ENCODE measurements around the gene KCNK16. TPM values are rescaled to one million over a fixed set of nuclear protein-coding genes. Genes with fewer than 3 reads are reported as not detected.

The KCNK16 gene
- total RNA-seq, 1 experiment from 2014 or later = not detected

DNA sequence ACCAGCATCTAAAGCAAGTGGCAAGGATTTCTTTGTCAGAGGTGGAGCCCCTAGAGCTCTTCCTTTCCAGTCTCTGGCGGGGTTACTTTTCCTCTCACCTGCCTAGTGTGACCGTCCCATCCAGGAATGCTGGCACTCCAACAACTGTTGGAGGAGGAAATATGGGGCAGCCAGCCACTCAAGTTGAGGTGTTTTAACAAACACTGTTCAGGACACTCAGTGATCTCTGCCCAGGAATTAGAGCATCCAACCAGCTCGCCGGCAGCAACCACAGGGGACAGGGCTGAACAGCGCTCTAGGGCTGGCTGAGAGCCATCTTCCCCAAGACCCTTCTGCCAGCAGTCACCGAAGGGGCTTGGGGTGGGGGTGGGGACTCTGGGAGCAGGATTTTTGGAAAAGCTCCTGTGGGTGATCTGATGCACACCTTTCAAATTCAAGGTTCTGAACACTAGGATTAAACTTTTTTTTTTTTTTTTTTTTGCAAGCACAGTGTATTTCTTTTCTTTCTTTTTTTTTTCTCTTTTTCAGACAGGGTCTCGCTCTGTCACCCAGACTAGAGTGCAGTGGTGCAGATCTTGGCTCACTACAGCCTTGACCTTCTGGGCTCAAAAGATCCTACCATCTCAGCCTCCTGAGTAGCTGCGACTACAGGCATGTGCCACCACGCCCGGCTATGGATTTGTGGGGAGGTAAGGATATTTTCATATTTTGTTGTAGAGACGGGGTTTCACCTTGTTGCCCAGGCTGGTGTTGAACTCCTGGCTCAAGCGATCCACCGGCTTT lies 28.4 kb upstream of the KCNK16 start:
- POLR2A ChIA-PET (ENCODE audit: unreplicated experiment) = no interaction called here
- H3K79me2 ChIP-seq (ENCODE audit: low read depth) = no peaks in the 10 kb centered on the region
- no peaks in the 10 kb centered on the region for H3K9me3 ChIP-seq (ENCODE audit: insufficient read depth, low read depth)
- BruUV-seq (replicated peaks) = no TSS peak
- H3K27ac ChIP-seq = no peak overlapping the region
- no peaks in the 10 kb centered on the region for H4K20me1 ChIP-seq (ENCODE audit: insufficient read depth)
- no peaks in the 10 kb centered on the region for H3K9me2 ChIP-seq (ENCODE audit: insufficient read depth)
- H3K27me3 ChIP-seq (ENCODE audit: insufficient read depth, low read depth) = peaks cover 67% of the 10 kb centered on the region
- H2AFZ ChIP-seq = no peak overlapping the region
- no peak overlapping the region for H3K4me3 ChIP-seq
- no peak overlapping the region for H3K4me2 ChIP-seq
- no peaks in the 10 kb centered on the region for H3K36me3 ChIP-seq (ENCODE audit: low read depth)
- intact Hi-C loops (cut with micrococcal nuclease; ENCODE audit: unreplicated experiment) = no loop called here
- H3F3A ChIP-seq (ENCODE audit: insufficient read depth, low read depth) = no peaks in the 10 kb centered on the region
- no peaks in the 10 kb centered on the region for H3K4me1 ChIP-seq (replicated peaks; ENCODE audit: insufficient read depth)
- no peak for DNase-seq
- CTCF ChIA-PET = no interaction called here
- TF ChIP-seq EZH2 (IDR thresholded peaks at IDR 0.05; ENCODE audit: low read depth) = no peak
- TF ChIP-seq, protein P1, sequence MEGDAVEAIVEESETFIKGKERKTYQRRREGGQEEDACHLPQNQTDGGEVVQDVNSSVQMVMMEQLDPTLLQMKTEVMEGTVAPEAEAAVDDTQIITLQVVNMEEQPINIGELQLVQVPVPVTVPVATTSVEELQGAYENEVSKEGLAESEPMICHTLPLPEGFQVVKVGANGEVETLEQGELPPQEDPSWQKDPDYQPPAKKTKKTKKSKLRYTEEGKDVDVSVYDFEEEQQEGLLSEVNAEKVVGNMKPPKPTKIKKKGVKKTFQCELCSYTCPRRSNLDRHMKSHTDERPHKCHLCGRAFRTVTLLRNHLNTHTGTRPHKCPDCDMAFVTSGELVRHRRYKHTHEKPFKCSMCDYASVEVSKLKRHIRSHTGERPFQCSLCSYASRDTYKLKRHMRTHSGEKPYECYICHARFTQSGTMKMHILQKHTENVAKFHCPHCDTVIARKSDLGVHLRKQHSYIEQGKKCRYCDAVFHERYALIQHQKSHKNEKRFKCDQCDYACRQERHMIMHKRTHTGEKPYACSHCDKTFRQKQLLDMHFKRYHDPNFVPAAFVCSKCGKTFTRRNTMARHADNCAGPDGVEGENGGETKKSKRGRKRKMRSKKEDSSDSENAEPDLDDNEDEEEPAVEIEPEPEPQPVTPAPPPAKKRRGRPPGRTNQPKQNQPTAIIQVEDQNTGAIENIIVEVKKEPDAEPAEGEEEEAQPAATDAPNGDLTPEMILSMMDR (conservative IDR thresholded peaks at IDR 0.05) = no peak

DNA sequence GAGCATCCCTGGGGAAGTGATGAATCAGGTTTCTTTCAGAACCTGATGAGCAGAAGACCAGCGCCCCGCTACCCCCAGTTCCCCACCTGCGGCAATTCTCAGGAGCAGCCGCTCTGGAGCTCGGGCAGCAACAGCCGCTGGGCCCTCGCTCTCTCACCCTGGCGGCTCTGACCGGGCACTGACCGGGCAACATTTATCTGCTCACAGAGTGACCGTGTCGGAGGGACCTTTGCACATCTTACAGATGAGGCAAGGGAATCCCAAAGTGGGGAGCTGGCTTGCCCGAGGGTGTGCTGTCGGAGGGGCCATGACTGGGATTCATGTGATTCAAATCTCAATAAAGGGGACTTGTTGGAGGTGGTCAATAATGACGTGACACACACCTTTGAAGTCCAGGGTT lies 26.2 kb upstream of the KCNK16 start:
- no peaks in the 10 kb centered on the region for H4K20me1 ChIP-seq (ENCODE audit: insufficient read depth)
- ChIA-PET POLR2A (ENCODE audit: unreplicated experiment) (no interaction called here), CTCF (no interaction called here)
- no peaks in the 10 kb centered on the region for H3K9me2 ChIP-seq (ENCODE audit: insufficient read depth)
- H3K27me3 ChIP-seq (ENCODE audit: insufficient read depth, low read depth) = peaks cover 58% of the 10 kb centered on the region
- H2AFZ ChIP-seq = no peak overlapping the region
- H3K9me3 ChIP-seq (ENCODE audit: insufficient read depth, low read depth) = no peaks in the 10 kb centered on the region
- H3K79me2 ChIP-seq (ENCODE audit: low read depth) = no peaks in the 10 kb centered on the region
- H3K4me1 ChIP-seq (replicated peaks; ENCODE audit: insufficient read depth) = no peaks in the 10 kb centered on the region
- no peak overlapping the region for H3K4me2 ChIP-seq
- no peaks in the 10 kb centered on the region for H3F3A ChIP-seq (ENCODE audit: insufficient read depth, low read depth)
- no peak overlapping the region for H3K27ac ChIP-seq
- no TSS peak for BruUV-seq (replicated peaks)
- H3K4me3 ChIP-seq = no peak overlapping the region
- no peaks in the 10 kb centered on the region for H3K36me3 ChIP-seq (ENCODE audit: low read depth)
- intact Hi-C loops (cut with micrococcal nuclease; ENCODE audit: unreplicated experiment) = no loop called here
- no peak for DNase-seq
- no peak for TF ChIP-seq EZH2 (IDR thresholded peaks at IDR 0.05; ENCODE audit: low read depth)
- TF ChIP-seq, protein P1 (conservative IDR thresholded peaks at IDR 0.05) = no peak

DNA sequence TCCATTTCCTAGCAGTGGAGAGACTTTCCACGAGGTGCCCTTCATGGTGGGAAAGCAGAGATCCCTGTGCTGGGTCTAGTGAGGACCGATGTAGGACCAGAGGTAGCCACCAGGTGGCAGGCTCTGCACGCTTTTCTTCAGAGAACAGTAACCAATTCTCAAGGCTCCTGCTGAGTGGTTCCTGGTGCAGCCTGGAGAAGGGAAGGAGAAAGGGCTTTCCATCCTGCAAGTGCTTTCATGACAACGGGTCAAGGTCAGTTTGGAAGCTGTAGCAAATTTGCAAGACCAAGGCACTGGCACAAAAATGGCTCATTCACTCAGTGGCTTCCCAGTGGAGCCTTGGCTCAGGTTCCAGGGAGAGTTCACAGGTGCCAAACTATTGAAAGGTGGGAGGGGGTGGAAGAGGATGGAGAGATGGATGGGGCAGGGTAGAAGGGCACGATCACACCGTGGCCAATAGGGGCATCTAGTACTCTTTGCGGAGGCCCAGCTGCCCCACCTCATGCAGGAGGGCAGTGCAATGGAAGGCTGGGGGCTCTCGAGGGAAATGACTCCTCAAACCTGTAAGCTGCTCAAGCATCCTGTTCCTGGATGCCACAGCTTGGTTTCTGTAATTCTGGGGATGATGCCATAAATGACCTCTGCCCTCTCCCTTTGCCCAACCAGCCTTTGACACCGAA lies 25.5 kb upstream of the KCNK16 start:
- H3F3A ChIP-seq (ENCODE audit: insufficient read depth, low read depth) = no peaks in the 10 kb centered on the region
- ChIA-PET CTCF (no interaction called here), POLR2A (ENCODE audit: unreplicated experiment) (no interaction called here)
- H3K9me3 ChIP-seq (ENCODE audit: insufficient read depth, low read depth) = no peaks in the 10 kb centered on the region
- BruUV-seq (replicated peaks) = no TSS peak
- intact Hi-C loops (cut with micrococcal nuclease; ENCODE audit: unreplicated experiment) = no loop called here
- H3K79me2 ChIP-seq (ENCODE audit: low read depth) = no peaks in the 10 kb centered on the region
- H3K4me2 ChIP-seq = no peak overlapping the region
- no peaks in the 10 kb centered on the region for H3K36me3 ChIP-seq (ENCODE audit: low read depth)
- no peak for TF ChIP-seq EZH2 (IDR thresholded peaks at IDR 0.05; ENCODE audit: low read depth)
- TF ChIP-seq, protein P1 (conservative IDR thresholded peaks at IDR 0.05) = peak; percentile 94
- no peak overlapping the region for H3K27ac ChIP-seq
- no peak overlapping the region for H3K4me3 ChIP-seq
- H3K9me2 ChIP-seq (ENCODE audit: insufficient read depth) = no peaks in the 10 kb centered on the region
- peaks cover 61% of the 10 kb centered on the region for H3K27me3 ChIP-seq (ENCODE audit: insufficient read depth, low read depth)
- no peaks in the 10 kb centered on the region for H4K20me1 ChIP-seq (ENCODE audit: insufficient read depth)
- peak in 1 of 2 experiments; percentile 59 for DNase-seq
- H3K4me1 ChIP-seq (replicated peaks; ENCODE audit: insufficient read depth) = no peaks in the 10 kb centered on the region
- no peak overlapping the region for H2AFZ ChIP-seq

Data from PC-9 (cell line).